ENCODE measurements around the gene RSF1.

Gene RSF1

DNA sequence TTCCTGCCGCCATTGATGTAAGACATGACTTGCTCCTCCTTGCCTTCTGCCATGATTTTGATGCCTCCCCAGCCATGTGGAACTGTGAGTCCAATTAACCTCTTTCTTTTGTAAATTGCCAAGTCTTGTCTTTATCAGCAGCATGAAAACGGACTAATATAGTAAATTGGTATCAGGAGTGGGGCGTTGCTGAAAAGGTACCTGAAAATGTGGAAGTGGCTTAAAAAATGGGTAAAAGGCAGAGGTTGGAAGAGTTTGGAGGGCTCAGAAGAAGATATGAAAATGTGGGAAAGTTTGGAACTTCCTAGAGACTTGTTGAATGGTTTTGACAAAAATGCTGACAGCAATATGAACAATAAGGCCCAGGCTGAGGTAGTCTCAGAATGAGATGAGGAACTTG lies 89.7 kb downstream of the RSF1 start:
- H3K4me1 ChIP-seq: no peaks in the 10 kb centered on the region
- no peak for DNase-seq

DNA sequence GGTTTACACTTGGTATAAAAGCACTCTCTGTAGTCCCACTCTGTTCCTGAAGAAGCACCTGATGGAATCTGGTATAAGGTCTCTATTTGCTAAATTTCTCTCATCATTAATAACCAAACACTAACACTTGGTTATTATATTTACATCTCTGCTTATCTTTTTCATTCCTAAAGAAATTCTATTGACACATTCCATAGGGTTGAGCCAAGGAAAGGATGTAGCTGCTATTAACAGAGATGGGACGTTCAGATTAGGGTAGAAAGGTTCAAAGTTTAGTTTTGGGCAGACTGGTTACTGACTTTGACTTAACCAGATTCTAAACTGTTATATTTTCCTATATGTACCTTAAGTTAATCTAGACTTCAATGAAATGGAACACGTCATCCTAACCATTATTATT lies 91.5 kb downstream of the RSF1 start:
- Histone ChIP-seq H3K36me3 (peaks cover 24% of the 10 kb centered on the region), H3K27me3 (no peaks in the 10 kb centered on the region), H3K4me3 (ENCODE audit: low read depth, low read length) (no peak overlapping the region), H3K4me1 (no peaks in the 10 kb centered on the region), H3K9me3 (peaks cover 6% of the 10 kb centered on the region; the same call in 1 of the 2 replicates)
- TF ChIP-seq, protein P1, sequence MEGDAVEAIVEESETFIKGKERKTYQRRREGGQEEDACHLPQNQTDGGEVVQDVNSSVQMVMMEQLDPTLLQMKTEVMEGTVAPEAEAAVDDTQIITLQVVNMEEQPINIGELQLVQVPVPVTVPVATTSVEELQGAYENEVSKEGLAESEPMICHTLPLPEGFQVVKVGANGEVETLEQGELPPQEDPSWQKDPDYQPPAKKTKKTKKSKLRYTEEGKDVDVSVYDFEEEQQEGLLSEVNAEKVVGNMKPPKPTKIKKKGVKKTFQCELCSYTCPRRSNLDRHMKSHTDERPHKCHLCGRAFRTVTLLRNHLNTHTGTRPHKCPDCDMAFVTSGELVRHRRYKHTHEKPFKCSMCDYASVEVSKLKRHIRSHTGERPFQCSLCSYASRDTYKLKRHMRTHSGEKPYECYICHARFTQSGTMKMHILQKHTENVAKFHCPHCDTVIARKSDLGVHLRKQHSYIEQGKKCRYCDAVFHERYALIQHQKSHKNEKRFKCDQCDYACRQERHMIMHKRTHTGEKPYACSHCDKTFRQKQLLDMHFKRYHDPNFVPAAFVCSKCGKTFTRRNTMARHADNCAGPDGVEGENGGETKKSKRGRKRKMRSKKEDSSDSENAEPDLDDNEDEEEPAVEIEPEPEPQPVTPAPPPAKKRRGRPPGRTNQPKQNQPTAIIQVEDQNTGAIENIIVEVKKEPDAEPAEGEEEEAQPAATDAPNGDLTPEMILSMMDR (IDR thresholded peaks at IDR 0.05; ENCODE audit: low read depth, low read length): no peak
- no peak for DNase-seq

More for the DNA sequence above, 89.7 kb downstream of the RSF1 start:
- TF ChIP-seq, protein P1 (IDR thresholded peaks at IDR 0.05; ENCODE audit: low read depth, low read length): no peak
- Histone ChIP-seq H3K27me3 (no peaks in the 10 kb centered on the region), H3K4me3 (ENCODE audit: low read depth, low read length) (no peak overlapping the region), H3K36me3 (peaks cover 22% of the 10 kb centered on the region), H3K9me3 (peaks cover 6% of the 10 kb centered on the region; the same call in 1 of the 2 replicates)

DNA sequence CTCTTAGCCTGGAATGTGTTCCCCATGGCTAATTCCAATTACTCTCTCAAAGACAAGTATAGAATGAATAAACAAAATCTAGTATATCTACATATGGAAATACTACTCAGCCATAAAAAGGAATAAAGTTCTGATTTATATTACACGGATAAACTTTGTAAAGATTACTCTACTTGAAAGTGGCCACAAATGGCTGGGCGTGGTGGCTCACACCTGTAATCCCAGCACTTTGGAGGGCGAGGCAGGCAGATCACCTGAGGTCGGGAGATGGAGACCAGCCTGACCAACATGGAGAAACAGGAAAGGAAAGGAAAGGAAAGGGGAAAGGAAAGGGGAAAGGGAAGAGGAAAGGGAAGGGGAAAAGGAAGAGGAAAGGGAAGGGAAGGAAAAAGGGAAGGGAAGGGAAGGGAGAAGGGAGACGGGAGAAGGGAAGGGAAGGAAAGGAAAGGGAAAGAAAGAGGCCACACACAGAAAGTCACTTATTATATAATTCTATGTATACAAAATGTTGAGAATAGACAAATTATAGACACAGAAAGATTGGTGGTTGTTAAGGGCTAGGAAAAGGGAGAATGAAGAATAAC lies 92.2 kb downstream of the RSF1 start:
- TF ChIP-seq, protein P1 (IDR thresholded peaks at IDR 0.05; ENCODE audit: low read depth, low read length): no peak
- Histone ChIP-seq H3K27me3 (no peaks in the 10 kb centered on the region), H3K4me3 (ENCODE audit: low read depth, low read length) (no peak overlapping the region), H3K9me3 (peaks cover 6% of the 10 kb centered on the region; the same call in 1 of the 2 replicates), H3K36me3 (peaks cover 22% of the 10 kb centered on the region), H3K4me1 (no peaks in the 10 kb centered on the region)
- no peak for DNase-seq

DNA sequence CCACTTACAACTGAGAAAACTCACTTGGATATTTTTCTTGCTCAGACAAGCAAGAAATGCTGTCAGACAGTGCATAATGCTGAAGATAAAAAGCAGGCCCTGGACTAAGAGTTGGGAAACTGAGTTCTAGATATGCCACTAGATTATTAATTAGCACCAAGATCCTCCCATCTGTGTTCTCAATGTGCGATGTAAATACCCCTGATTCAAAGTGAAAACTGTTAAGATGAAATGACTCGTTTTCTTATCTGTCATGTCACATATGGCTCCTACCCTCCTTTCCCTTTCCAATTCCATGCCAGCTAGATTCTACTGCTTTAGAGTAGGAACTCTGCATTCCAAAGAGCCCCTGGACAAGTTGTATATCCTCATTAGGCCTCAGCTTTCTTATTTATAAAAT lies 94.0 kb downstream of the RSF1 start:
- Histone ChIP-seq H3K9me3 (peaks cover 6% of the 10 kb centered on the region; the same call in 1 of the 2 replicates), H3K4me1 (no peaks in the 10 kb centered on the region), H3K27me3 (no peaks in the 10 kb centered on the region), H3K4me3 (ENCODE audit: low read depth, low read length) (no peak overlapping the region), H3K36me3 (peaks cover 27% of the 10 kb centered on the region)
- DNase-seq: no peak
- TF ChIP-seq, protein P1 (IDR thresholded peaks at IDR 0.05; ENCODE audit: low read depth, low read length): no peak

DNA sequence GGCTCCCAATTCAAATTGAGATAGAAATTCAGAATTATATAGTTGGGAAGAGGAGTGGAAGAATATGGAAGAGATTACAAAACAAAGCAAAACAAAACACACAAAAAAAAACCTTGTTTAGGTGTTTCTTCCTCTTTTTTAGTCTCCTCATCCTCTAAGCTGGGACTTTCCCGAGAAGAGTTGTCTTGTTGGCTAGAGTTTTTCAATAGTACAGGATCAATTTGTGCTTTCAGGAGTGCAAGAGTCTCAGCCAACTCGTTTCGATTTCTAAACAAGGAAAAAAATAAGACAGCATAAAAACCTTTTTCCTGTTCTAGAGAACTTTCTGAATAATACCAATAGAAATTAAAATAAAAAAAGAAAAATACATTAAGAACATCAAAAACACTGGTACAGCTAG lies 95.1 kb downstream of the RSF1 start:
- DNase-seq: no peak
- Histone ChIP-seq H3K4me1 (no peaks in the 10 kb centered on the region), H3K27me3 (no peaks in the 10 kb centered on the region), H3K9me3 (peaks cover under 1% of the 10 kb centered on the region; the same call in 1 of the 2 replicates), H3K36me3 (peaks cover 18% of the 10 kb centered on the region), H3K4me3 (ENCODE audit: low read depth, low read length) (no peak overlapping the region)
- TF ChIP-seq, protein P1 (IDR thresholded peaks at IDR 0.05; ENCODE audit: low read depth, low read length): no peak

DNA sequence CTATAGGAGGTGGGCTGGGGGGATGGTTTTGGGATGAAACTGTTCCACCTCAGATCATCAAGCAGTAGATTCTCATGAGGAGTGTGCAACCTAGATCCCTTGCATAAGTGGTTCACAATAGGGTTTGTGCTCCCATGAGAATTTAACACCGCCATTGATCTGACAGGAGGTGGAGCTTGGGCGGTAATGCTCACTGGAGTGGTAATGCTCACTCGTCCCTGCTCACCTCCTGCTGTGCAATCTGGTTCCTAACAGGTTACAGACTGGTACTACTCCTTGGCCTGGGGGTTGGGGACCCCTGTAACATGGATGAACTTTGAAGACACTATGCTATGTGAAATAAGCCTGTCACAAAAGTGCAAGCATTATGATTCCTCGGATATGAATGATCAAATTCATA lies 95.9 kb downstream of the RSF1 start:
- Histone ChIP-seq H3K9me3 (no peaks in the 10 kb centered on the region), H3K27me3 (no peaks in the 10 kb centered on the region), H3K36me3 (peaks cover 18% of the 10 kb centered on the region), H3K4me3 (ENCODE audit: low read depth, low read length) (no peak overlapping the region), H3K4me1 (no peaks in the 10 kb centered on the region)
- DNase-seq: no peak
- TF ChIP-seq, protein P1 (IDR thresholded peaks at IDR 0.05; ENCODE audit: low read depth, low read length): no peak

All from BE2C (cell line).